HG03060 (cell line): ENCODE results near the gene VPS26B.
"Not testable (repeated sequence)": the region's sequence is repeated elsewhere in the genome, so short reads cannot be mapped to it uniquely, and the experiment has no call there.

Experiments
- ATAC-seq: cut with Tn5 transposase; IDR thresholded peaks from one replicate; pipeline ENCODE4 v1.9.1; 2021; ENCODE audit warnings: low read depth, moderate number of reproducible peaks; ENCODE audit not compliant: unreplicated experiment

VPS26B gene

GRCh38 chr11:134223836-134224709, at the start of gene VPS26B, which contains the start of gene NCAPD3:
TSS of gene VPS26B (plus strand) at chr11:134224671. CDS start at chr11:134225123, 452 bp downstream.
TSS of gene NCAPD3 (minus strand) at chr11:134223967. CDS start at chr11:134223926, 41 bp downstream.
- ATAC-seq: peak; percentile 43

- ATAC-seq: no peak
Measured at GRCh38 chr11:134176284-134176683, 48.2 kb upstream of the VPS26B start.

DNA sequence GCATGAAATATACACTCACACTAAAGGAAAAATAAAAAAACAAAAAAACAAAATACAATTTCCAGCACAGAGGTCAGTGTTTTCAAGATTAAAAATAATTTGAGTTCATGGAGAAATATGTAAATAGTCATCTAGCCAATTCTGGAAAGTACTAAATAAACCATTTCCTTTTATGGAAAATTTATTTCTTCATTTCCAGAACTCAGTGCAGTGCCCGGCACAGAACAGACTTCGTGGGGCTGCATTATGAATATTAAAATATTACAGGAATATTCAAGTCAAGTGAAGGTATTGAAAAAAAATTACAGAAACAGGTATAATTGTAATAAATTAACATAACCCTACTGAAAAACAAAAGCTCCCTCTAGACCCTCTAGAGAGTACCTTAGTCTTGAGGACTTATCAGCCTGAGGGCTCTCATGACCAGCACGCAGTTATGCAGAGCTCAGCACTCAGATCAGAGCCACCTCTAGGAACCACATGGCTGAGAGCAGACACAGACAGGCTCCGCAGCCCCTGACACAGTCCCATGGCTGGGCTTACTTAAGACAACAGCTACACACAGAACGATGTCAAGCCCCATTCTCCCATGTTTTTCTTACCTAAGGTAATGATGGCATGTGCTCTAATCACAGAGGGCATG, 46.3 kb upstream of the VPS26B start:
- ATAC-seq: no peak

DNA sequence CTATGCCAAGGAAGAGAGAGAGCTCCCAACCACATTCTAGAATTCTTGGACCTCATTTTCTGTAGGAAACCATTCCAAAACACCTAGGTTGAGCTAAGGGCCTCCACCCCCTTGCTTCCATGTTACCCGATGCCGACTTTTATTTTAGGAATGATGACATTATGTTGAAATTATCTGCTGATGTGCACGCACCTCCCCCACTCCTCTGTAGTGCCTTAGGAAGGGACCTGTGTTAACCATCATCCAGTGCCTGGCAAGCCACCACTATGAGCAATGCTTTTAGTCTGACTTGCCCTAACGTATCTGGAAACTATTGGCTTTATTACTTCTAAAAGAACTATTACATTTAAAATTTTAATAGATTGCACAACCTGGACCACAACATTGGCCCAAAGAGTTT, 42.8 kb upstream of the VPS26B start:
- ATAC-seq: no peak

- ATAC-seq: not testable (repeated sequence)
Measured at GRCh38 chr11:134188092-134188491, 36.4 kb upstream of the VPS26B start.

DNA sequence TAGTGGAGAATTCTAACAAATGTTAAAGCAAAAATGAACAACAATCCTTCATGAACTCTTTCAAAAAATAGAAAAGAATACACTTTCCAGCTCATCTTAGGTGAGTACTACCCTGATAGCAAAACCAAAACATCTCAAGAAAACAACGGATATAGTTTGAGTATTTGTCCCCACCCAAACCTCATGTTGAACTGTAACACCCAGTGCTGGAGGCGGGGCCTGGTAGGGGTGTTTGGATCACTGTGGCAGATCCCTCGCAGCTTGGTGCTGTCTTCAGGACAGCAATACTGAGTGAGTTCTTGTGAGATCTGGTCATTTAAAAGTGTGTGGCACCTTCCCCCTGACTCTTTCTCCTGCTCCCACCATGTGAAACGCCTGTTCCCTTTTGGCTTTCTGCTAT, 27.7 kb upstream of the VPS26B start:
- ATAC-seq: no peak

DNA sequence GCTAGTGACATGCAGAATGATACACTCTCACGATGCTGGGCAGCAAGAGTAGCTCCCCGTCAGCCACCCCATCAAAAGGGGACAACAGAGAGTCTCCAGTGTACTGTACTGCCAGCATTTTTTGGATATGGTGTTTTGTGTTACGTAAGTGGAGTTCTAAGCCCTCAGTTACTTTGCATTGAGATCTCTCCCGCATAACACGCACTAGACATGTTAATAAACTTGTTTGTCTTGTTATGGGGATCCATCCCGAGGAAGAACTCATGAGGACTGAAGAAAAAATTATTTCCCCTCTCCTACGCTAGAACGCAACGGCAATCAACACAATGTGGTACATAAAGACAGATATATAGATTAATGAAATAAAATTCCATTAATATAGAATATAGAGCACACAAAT, 24.9 kb upstream of the VPS26B start:
- no peak for ATAC-seq

- ATAC-seq: no peak
Measured at GRCh38 chr11:134200688-134201087, 23.8 kb upstream of the VPS26B start.

DNA sequence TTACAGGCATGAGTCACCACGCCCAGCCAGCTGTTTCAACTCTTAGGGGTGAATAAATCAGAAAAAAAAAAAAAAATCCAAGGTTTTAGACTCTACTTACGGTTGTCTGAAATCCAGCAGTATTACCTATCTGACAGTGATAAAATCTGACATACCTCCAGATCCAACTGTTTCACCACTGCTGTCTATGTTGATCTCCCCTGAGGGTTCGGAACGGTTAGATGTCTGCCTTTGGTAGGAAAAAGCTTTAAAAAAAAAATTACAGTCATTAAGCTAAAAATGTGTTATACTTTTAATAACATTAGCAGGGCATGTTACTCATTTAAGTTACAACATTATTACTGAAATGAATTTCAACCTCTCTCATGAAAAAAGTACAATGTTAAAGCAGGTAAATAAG, 21.8 kb upstream of the VPS26B start:
- ATAC-seq: no peak

DNA sequence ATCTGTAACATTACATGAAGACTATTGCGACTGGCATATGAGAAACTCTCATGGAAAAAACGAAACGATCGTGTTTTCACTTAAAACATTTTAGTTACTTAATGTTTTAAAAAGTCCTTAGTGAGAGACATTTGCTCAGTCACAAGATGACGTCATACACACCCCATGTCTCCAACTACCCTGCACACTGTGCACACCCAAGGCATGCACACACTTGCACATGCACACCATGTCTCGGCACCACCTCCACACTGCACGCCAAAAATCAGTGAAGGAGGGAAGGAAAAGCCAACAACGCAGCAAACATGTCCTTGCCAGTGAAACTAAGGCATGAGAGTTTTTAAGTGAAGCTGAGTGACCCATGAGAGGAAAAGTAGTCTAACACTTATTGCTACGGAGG, 18.7 kb upstream of the VPS26B start:
- ATAC-seq: no peak

- ATAC-seq: no peak
Measured at GRCh38 chr11:134206185-134206584, 18.3 kb upstream of the VPS26B start.

DNA sequence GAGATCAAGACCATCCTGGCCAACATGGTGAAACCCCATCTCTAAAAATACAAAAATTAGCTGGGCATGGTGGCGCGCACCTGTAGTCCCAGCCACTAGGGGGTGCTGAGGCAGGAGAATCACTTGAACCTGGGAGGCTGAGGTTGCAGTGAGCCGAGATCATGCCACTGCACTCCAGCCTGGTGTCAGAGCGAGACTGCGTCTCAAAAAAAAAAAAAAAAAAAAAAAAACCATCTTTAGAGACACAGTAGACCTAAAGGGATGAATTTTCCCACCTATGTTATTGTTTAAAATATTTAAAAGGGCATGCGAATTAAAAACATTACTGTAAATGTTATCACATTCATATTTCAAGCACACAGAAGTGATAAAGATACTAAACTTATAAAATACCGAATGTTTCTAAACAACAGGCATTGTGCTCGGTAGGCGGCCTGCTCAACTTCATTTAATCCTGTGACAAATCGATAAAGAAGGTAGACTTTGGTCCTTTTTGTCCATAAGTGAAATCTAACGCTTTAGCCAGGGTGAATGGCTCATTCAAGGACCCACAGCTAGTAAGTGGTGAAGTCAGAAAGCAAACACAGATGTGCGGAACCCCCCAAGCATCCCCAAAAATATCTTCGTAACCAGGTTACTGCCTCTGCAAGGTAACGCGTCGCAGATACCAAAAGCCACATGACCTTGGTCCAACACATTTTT, 16.8 kb upstream of the VPS26B start:
- no peak for ATAC-seq

DNA sequence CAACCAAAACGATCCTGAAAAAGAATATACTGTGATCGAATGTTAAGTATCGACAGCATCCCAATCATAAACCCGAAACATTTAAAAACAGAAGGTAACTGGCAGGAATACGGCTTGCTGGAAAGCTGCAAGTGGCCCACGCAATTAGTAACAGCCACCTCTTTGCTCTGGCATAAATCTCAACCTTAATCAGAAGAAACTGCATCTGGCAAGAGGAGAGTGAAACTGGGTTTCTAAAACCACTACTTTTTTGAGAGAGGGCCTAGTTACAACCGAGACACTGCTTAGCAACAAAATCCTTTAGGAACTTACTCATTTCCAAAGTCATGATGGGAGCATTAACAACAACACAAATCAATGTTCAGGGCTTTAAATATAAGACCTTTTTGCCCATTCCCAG, 8.6 kb upstream of the VPS26B start:
- no peak for ATAC-seq

DNA sequence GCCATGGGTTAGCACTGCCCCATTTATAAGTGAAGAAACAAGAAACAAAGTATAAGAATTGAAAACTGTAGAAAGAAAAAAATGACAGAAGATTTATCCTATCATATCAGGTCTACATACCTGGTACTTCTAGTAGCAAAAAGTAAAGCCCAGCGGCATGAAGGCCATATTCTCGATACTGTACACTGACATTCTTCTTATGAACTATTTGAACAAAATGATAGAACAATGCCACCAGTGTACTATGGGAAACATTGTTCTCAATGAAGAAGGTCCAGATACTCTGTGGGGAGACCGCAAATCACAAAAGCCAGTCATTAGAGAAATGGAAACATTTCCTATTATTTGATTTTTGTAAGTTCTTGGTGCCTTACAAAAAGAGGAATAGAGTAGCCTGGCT, 7.7 kb upstream of the VPS26B start:
- no peak for ATAC-seq

DNA sequence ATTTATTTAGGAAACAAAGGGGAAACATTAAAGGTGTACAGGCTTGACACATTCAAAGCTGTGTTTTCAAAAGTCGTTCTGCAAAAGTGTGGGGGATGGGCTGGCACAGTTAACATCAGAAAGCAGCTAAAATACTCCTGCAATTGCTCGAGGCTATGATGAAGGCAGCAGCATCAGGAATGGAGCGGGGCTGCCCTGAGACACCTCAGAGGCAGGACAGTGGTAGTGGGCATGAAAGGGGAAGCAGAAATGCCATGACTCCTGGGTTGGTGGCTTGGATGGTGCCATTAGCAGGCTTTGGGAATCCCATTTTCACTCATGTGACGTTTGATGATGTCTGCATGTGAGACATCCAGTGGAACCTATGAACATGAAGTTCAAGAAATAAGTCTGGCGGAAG, 1.4 kb upstream of the VPS26B start:
- ATAC-seq: no peak

GRCh38 chr11:134224710-134225664, 516 bp downstream of the VPS26B start:
- ATAC-seq: no peak

- ATAC-seq: no peak
Measured at GRCh38 chr11:134226806-134227325, 2.4 kb downstream of the VPS26B start.

- ATAC-seq: peak; percentile 46
Measured at GRCh38 chr11:134228625-134229024, 4.2 kb downstream of the VPS26B start.

GRCh38 chr11:134229126-134229790, 4.8 kb downstream of the VPS26B start:
- no peak for ATAC-seq
